ENCODE data around the gene ASB7.

- no peak for TF ChIP-seq POLR2A (IDR thresholded peaks at IDR 0.05)
- no peak for TF ChIP-seq CTCF (IDR thresholded peaks at IDR 0.05)
- no peak for TF ChIP-seq POLR2AphosphoS5 (IDR thresholded peaks at IDR 0.05)
Observed at GRCh38 chr15:100588638-100589242, 13.6 kb upstream of the ASB7 start.

Measured in suprapubic skin (tissue), 4 donors.